B cell (primary cell): ENCODE results near the gene RRN3. TPM values are rescaled to one million over a fixed set of nuclear protein-coding genes. Genes with fewer than 3 reads are reported as not detected.
A peak's percentile ranks its signal among the peaks of the same experiment; 100 is the strongest.
"Not testable (repeated sequence)": the region's sequence is repeated elsewhere in the genome, so short reads cannot be mapped to it uniquely, and the experiment has no call there.

Experiments
- ATAC-seq: fragments of 200-7000 bp; cut with Tn5 transposase; one replicate; pipeline ENCODE4 v1.10.0; 2021; ENCODE audit warnings: low read depth, mild to moderate bottlenecking, moderate number of reproducible peaks, moderate library complexity
- CTCF ChIA-PET: fragments of 350-600 bp; sonication (Branson Sonifier 250); formaldehyde crosslinking; loops from one replicate; lab custom pipeline; 2021; ENCODE audit warnings: antibody characterized with exemption, inconsistent platforms; lab: Charles Lee
- POLR2A ChIA-PET: fragments of 350-600 bp; sonication (Branson Sonifier 250); formaldehyde crosslinking; loops from one replicate; lab custom pipeline; 2021; ENCODE audit warnings: antibody characterized with exemption; lab: Charles Lee
- DNase-seq: peaks from one replicate; pipeline ENCODE4 v3.0.0; 2013
- H2AFZ ChIP-seq: 2 replicates; pipeline ENCODE4 v1.6.1; 2012; ENCODE audit warnings: mild to moderate bottlenecking, low read depth, low read length; ENCODE audit not compliant: insufficient read depth, poor library complexity, severe bottlenecking
- H3K27ac ChIP-seq, 2 donors: 1 replicate in 1 of 2; 2 replicates in 1 of 2; pipeline ENCODE4 v1.5.1; 2012 to 2013; ENCODE audit warnings: low read length in 2 of 2, mild to moderate bottlenecking in 2 of 2, moderate library complexity in 1 of 2
- H3K27me3 ChIP-seq, 4 experiments: fragments of 200-600 bp in 1 of 4; sonication (generic) in 1 of 4; replicated peaks in 1 of 4; 1 replicate in 2 of 4; 2 replicates in 2 of 4; pipeline versions ENCODE4 v1.6.1 to v1.7.0; 2013 to 2016; ENCODE audit warnings: low read length in 3 of 4, mild to moderate bottlenecking in 2 of 4, mixed read lengths in 1 of 4, moderate library complexity in 1 of 4; ENCODE audit not compliant: insufficient read depth in 4 of 4, control insufficient read depth in 3 of 4; ENCODE audit errors: control extremely low read depth in 1 of 4
- H3K36me3 ChIP-seq, 2 experiments: replicated peaks in 1 of 2; 1 replicate in 1 of 2; 2 replicates in 1 of 2; pipeline versions ENCODE4 v1.6.1 to v1.7.1; 2013; ENCODE audit warnings: low read length in 1 of 2; ENCODE audit not compliant: insufficient read depth in 2 of 2, control insufficient read depth in 1 of 2; ENCODE audit errors: control extremely low read depth in 1 of 2, extremely low read depth in 1 of 2
- H3K4me1 ChIP-seq, 2 donors: fragments of 200-600 bp in 1 of 2; sonication (generic) in 1 of 2; 1 replicate in 1 of 2; 2 replicates in 1 of 2; pipeline versions ENCODE4 v1.5.1 to v1.6.1; 2013 to 2017; ENCODE audit warnings: low read length in 2 of 2; ENCODE audit not compliant: control insufficient read depth in 2 of 2, insufficient read depth in 2 of 2
- H3K4me2 ChIP-seq: replicated peaks from 2 replicates; pipeline ENCODE3; 2012; ENCODE audit warnings: mild to moderate bottlenecking, low read depth, low read length; ENCODE audit not compliant: poor library complexity, severe bottlenecking
- H3K4me3 ChIP-seq, 5 experiments: fragments of 200-600 bp in 1 of 5; sonication (generic) in 1 of 5; 1 replicate in 3 of 5; 2 replicates in 2 of 5; pipeline versions ENCODE4 v1.5.1 to v1.7.0; 2011 to 2016; ENCODE audit warnings: low read length in 4 of 5, mild to moderate bottlenecking in 4 of 5, low read depth in 2 of 5, control low read depth in 1 of 5, moderate library complexity in 1 of 5; ENCODE audit not compliant: insufficient read depth in 1 of 5; ENCODE audit errors: control extremely low read depth in 1 of 5, extremely low read depth in 1 of 5
- H3K79me2 ChIP-seq: fragments of 200-600 bp; sonication (generic); one replicate; pipeline ENCODE4 v1.6.0; 2016; ENCODE audit warnings: low read length; ENCODE audit not compliant: control insufficient read depth, insufficient read depth
- H3K9ac ChIP-seq: fragments of 200-600 bp; sonication (generic); 2 replicates; pipeline ENCODE4 v1.6.1; 2017; ENCODE audit warnings: mild to moderate bottlenecking, low read length, moderate library complexity
- H3K9me3 ChIP-seq, 3 donors: one replicate each; pipeline versions ENCODE4 v1.6.1 to v1.7.1; 2013; ENCODE audit warnings: low read length in 2 of 3; ENCODE audit not compliant: control insufficient read depth in 2 of 3, insufficient read depth in 1 of 3; ENCODE audit errors: control extremely low read depth in 1 of 3
- H4K20me1 ChIP-seq: 2 replicates; pipeline ENCODE4 v1.6.0; 2012; ENCODE audit warnings: mild to moderate bottlenecking, low read length; ENCODE audit not compliant: insufficient read depth, control insufficient read depth, poor library complexity, severe bottlenecking
- H3K27ac Mint-ChIP-seq: one replicate; pipeline ENCODE4 v1.8.0; 2021; ENCODE audit warnings: mixed read lengths
- H3K27me3 Mint-ChIP-seq: one replicate; pipeline ENCODE4 v1.8.0; 2021; ENCODE audit warnings: mixed read lengths
- H3K4me1 Mint-ChIP-seq: one replicate; pipeline ENCODE4 v1.8.0; 2021; ENCODE audit warnings: mixed read lengths
- H3K4me3 Mint-ChIP-seq: one replicate; pipeline ENCODE4 v1.8.0; 2021; ENCODE audit warnings: mixed read lengths
- H3K9me3 Mint-ChIP-seq: one replicate; pipeline ENCODE4 v1.8.0; 2022; ENCODE audit warnings: mixed read lengths; ENCODE audit not compliant: insufficient read depth
- WGBS: methylation state at CpG from one replicate; pipeline ENCODE4 v1.1.5; 2013; ENCODE audit warnings: missing lambda C conversion rate; ENCODE audit not compliant: insufficient coverage; 5-methylcytosine and 5-hydroxymethylcytosine counted together
- intact Hi-C: fragments of 100-400 bp; cut with micrococcal nuclease; formaldehyde crosslinking; loops from one replicate; pipeline ENCODE4 v1.10.0; 2022
- polyA plus RNA-seq: library from polyadenylated mRNA; depleted of rRNA; stranded (reverse); fragments of >200 nt; gene quantifications from 2 replicates; pipeline ENCODE4 v1.2.3, GENCODE V29; 2012
- total RNA-seq, 2 donors: library from RNA; stranded (reverse); fragments of 120-200 nt in 1 of 2; gene quantifications; 1 replicate in 1 of 2; 2 replicates in 1 of 2; pipeline versions ENCODE4 v1.2.3 to v1.2.4, GENCODE V29; 2013 to 2022
- TF ChIP-seq, protein P1 (sequence below): fragments of 200-600 bp; IDR thresholded peaks from one replicate; pipeline ENCODE4 v1.8.0; 2022; ENCODE audit warnings: antibody characterized with exemption, mild to moderate bottlenecking

The RRN3 gene
- total and polyA plus RNA-seq, 2 donors (not counting 1 experiment from before 2014, with no cell fraction given) = 11.7 to 34.6 TPM

DNA sequence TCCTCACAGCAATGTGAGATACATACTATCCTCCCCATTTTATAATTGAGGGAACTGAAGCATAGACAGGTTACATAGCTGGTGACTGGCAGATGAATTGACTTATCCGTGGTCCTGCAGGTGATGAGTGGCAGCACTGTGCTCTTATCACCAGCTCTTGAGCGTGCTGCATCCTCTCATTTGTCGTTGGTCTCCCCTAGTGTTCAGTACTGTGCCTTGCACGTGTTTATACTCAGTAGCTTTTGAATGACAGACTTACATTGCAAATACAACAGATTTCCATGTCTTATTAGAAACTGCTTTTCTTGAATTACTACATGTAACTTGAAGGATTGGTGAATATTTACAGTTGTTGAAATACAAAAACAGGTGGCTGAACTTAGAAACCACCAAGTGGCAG lies 71.9 kb downstream of the RRN3 start:
- H3K9ac ChIP-seq, H3K27ac ChIP-seq, POLR2A ChIA-PET, H3K4me2 ChIP-seq, H3K4me1 ChIP-seq, H3K79me2 ChIP-seq, H3K27me3 ChIP-seq, H4K20me1 ChIP-seq, H3K9me3 Mint-ChIP-seq, H3K4me3 ChIP-seq, H3K9me3 ChIP-seq, H3K4me3 Mint-ChIP-seq, H2AFZ ChIP-seq, H3K27me3 Mint-ChIP-seq, H3K4me1 Mint-ChIP-seq, CTCF ChIA-PET: not testable (repeated sequence)
- peaks cover 4 to 57% of the 10 kb centered on the region in 2 experiments for H3K36me3 ChIP-seq
- ATAC-seq (peak; percentile 99), DNase-seq (peak; percentile 78)
- intact Hi-C loops = loop anchor here (5.0 kb wide), 1 partner anchor 45 kb away; the partner anchor contains the start of gene PDXDC1
- H3K27ac Mint-ChIP-seq = peak overlapping the region; percentile 48
- TF ChIP-seq, protein P1, sequence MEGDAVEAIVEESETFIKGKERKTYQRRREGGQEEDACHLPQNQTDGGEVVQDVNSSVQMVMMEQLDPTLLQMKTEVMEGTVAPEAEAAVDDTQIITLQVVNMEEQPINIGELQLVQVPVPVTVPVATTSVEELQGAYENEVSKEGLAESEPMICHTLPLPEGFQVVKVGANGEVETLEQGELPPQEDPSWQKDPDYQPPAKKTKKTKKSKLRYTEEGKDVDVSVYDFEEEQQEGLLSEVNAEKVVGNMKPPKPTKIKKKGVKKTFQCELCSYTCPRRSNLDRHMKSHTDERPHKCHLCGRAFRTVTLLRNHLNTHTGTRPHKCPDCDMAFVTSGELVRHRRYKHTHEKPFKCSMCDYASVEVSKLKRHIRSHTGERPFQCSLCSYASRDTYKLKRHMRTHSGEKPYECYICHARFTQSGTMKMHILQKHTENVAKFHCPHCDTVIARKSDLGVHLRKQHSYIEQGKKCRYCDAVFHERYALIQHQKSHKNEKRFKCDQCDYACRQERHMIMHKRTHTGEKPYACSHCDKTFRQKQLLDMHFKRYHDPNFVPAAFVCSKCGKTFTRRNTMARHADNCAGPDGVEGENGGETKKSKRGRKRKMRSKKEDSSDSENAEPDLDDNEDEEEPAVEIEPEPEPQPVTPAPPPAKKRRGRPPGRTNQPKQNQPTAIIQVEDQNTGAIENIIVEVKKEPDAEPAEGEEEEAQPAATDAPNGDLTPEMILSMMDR = peak; percentile 68
- 50% methylated on average over 2 of the region's 4 CpGs for WGBS

DNA sequence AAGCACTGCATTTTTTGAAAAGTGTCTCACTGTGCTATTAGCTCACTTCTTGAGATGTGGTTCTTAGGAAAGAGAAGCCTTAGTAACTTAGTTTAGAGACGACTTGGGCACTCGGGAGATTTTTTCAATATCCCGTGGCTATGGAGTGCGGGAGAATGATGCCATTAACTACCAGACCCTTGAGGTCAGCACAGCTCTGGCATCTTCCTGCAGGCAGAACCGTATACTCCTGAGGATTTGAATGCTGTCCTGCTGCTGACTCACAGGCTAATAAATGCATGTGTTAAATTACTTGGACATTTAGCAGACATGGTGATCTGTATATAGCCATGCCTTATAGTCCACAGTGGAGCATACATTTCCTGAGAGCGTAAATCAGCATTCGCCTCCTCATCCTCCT lies 72.6 kb downstream of the RRN3 start:
- H3K27ac ChIP-seq, H3K9me3 ChIP-seq, H4K20me1 ChIP-seq, H3K4me3 Mint-ChIP-seq, H2AFZ ChIP-seq, H3K9ac ChIP-seq, H3K9me3 Mint-ChIP-seq, H3K4me3 ChIP-seq, H3K79me2 ChIP-seq, DNase-seq, POLR2A ChIA-PET, ATAC-seq, H3K27ac Mint-ChIP-seq, H3K4me1 ChIP-seq, H3K27me3 Mint-ChIP-seq, CTCF ChIA-PET, H3K4me2 ChIP-seq, H3K27me3 ChIP-seq: not testable (repeated sequence)
- H3K36me3 ChIP-seq = peaks cover 4 to 57% of the 10 kb centered on the region in 2 experiments
- intact Hi-C loops = loop anchor here (5.0 kb wide), 1 partner anchor 44 kb away; the partner anchor contains the start of gene PDXDC1
- WGBS = 96% methylated on average over 7 of the region's 7 CpGs
- peaks cover 12% of the 10 kb centered on the region for H3K4me1 Mint-ChIP-seq

DNA sequence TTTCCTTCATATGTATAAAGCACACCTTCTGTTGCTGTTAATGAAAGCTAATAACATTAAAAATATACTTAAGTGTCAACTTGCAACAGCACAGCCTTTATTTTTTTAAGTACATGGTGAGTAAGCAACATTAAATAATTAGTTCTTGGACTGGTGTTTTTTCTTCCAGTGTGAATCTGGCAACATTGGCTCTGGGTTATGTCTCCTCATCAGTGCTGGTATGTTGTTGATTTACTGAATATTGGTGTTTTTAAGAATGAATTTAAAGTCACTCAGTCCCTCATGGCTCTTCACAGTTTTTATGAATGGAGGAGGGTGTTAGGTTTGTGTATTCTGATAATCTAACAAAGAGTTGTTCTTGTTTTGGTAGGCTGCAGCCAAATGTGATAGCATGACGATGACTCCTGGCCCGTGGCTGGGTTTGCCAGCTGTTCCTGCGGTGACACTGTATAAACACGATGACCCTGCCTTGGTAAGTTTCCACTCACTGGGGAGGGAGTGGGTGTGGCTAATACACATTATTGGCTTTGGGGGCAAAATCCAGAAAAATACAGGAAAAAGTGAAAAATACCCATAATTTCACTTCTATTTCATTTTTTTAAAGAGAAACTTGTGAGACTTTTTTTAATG lies 77.0 kb downstream of the RRN3 start:
- H3K79me2 ChIP-seq, CTCF ChIA-PET, DNase-seq, POLR2A ChIA-PET, H3K9me3 ChIP-seq, H3K9me3 Mint-ChIP-seq, intact Hi-C loops, H2AFZ ChIP-seq, H3K4me2 ChIP-seq, H3K4me3 ChIP-seq, H4K20me1 ChIP-seq, H3K9ac ChIP-seq, H3K27me3 Mint-ChIP-seq, H3K27ac ChIP-seq, H3K27me3 ChIP-seq: not testable (repeated sequence)
- WGBS = no CpG with 5 or more reads among the region's 4 CpGs
- ATAC-seq = peak; percentile 13
- peak overlapping the region; percentile 72 for H3K27ac Mint-ChIP-seq
- peaks cover 27% of the 10 kb centered on the region for H3K4me1 Mint-ChIP-seq
- peaks cover 4 to 36% of the 10 kb centered on the region in 2 experiments for H3K36me3 ChIP-seq
- peak overlapping the region; percentile 38 for H3K4me3 Mint-ChIP-seq
- peaks cover 5 to 21% of the 10 kb centered on the region in 2 donors for H3K4me1 ChIP-seq
